Activated CD8-positive, alpha-beta memory T cell treated with anti-CD3 and anti-CD28 coated beads, Interleukin-2, amount 50 U/mL, for 48 hours (primary cell): Measurements from ENCODE around the gene TMCC3.
A peak's percentile ranks its signal among the peaks of the same experiment; 100 is the strongest.
"Not testable (repeated sequence)": the region's sequence is repeated elsewhere in the genome, so short reads cannot be mapped to it uniquely, and the experiment has no call there.

Experiments used
- DNase-seq: peaks from one replicate; pipeline ENCODE4 v3.0.0-alpha.2; 2020

The TMCC3 gene

DNA sequence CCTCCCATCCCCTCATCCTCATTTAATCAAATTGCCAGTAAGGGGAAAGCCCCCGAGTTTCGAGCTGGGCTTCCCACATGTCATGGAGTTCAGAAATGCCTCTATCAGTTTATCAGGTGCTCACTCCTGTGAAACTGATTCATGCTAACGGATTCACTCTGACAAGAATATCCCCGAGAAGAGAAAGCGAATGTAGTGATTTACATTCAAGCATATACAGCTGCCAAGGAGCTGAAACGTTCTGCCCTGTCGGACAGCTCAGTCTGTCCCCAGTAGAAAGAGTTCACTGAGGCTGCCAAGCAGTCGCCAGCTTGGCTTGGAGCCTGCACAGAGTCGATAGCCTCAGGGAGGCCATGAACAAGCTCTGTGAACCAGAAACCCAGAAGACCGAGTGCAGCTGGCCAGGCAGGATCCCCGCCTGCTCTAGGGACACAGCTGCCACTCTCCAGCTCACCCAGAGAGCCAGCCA lies 88.4 kb downstream of the TMCC3 start:
- DNase-seq: no peak

DNA sequence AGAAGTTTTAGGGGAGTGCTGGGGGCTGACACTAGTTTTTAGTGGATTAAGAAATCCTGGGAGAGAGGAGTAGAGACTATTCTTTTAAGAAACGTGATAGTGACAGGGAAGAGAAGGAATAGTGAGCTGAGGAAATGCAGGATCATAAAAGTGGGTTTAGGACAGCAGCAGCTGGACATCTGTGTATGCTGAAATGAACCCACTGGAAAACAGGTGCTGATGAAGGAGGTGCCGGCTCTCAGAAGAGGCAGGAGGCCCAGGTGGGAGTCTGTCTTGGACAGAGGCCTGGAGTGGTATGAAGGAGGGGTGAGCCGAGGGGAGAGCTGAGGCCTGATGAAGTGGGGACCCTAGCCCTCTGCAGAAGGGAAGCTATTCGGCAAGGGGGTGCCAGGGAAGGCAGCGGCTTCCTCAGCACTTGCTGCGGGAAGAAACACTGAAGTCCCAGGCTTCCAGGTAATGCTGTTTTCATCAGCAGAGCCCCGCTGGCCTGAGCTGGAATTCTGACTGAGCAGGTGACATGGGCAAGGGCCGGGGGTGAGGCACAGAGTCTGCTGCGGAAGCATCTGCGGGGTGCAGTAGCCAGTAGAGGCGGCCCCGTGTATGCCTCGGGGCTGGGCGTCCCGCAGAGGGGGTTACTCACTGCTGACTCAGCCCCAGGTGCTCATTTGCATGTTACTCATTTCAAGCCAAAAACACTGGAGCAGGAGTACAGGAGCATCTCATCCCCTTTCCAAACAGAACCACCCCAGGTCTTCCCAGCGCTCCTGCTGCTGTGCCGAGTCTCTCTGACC lies 89.7 kb downstream of the TMCC3 start:
- DNase-seq: peak; percentile 59

DNA sequence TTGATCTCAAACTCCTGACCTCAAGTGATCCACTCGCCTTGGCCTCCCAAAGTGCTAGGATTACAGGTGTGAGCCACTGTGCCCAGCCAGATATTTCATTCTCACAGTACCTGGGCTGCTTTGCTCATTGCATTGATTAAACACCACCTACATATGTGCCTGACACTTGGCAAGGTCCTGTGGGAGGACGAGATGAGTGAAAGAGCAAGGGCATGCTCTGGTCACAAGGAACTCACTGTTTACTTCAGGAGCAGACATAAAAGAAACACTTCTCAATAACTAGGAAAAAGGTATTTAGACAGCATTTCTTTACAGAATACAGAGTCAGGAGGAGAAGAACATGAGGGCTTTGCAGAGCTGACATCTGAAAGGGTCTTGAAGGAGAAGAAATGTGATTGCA lies 91.7 kb downstream of the TMCC3 start:
- no peak for DNase-seq

DNA sequence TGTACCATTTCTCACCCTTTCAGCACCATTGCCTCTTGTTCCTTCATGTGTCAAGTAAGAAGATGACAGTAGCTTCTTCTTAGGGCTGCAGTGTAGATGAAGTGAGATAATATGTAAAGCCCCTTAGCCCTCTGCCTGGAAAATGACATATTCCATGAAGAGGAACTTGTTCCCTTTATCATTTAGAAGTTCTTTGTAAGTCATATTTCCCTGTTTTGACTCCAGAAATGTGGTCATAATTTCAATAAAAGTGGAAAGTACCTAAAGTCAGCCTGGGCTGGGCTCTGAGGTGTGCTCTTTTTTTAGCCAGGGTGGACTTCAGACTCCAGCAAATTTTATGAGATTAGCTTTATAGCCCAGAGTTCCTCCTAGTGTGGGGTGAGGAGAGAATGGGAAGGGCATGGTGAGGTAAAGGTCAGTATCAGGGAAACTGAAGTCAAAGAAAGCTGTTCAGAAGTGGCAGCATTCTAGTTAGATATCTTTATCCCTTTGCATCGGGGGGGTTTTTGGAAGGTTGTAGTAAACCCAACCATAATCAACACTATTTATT lies 92.5 kb downstream of the TMCC3 start:
- no peak for DNase-seq

DNA sequence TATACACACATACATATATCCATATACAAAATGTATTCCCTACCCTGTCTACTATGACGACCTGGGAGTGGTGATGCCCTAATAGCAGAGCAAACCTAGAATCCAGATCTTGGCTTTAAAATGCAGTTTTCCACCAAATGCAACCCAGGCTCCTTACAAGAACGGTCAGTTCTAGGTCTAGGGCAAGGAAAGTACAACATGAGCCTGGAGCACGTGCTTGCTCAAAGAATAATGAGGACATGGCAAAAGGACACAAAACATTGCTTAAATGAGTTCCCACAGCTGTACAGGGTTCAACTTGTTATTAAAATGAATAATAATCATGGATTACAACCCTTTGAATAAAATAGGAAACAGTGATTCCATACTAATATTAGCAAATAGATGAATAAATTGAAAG lies 94.7 kb downstream of the TMCC3 start:
- DNase-seq: no peak

DNA sequence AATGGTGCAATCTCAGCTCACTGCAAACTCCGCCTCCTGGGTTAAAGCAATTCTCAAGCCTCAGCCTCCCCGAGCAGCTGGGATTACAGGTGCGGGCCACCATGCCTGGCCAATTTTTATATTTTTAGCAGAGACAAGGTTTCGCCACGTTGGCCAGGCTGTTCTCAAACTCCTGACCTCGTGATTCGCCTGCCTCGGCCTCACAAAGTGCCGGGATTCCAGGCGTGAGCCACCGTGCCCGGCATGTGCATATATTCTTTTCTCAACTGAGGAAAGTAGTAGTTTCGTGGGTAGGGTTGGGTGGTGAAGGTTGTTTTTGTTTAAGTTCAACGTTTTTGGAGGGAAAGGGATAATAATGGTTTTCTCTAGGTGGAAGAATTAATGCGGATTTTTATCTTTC lies 96.5 kb downstream of the TMCC3 start:
- no peak for DNase-seq

DNA sequence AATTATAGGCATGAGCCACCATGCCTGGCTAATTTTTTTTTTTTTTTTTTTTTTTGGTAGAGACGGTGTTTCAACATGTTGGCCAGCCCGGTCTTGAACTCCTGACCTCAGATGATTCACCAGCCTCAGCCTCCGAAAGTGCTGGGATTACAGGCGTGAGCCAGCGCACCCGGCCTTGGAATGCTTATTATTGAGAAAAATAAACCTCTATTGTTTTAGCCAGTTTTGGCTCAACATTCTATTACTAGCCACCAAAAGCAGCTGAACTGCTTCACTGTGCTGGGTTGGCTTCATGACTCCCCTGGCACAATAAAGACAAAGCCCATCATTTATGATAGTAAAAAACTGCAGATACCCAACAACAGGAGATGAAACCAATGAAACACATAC lies 97.2 kb downstream of the TMCC3 start:
- DNase-seq: no peak

DNA sequence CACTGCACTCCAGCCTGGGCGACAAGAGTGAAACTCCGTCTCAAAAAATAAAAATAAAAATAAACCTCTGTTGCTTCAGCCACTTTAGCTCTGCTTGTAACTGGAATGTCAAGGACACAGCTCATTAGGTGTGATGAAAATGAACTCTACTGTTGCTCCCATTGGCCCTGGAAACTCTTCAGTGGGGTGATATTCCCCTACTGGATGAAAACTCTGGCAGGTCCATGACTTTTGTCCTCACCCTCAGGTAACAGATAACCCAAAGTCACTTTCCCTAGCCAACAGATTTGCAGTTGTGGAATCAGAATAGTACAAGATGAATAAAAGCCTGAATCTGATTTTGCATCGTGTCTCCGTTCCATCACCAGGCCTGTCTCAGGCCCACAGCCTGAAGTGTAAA lies 98.5 kb downstream of the TMCC3 start:
- DNase-seq: no peak

DNA sequence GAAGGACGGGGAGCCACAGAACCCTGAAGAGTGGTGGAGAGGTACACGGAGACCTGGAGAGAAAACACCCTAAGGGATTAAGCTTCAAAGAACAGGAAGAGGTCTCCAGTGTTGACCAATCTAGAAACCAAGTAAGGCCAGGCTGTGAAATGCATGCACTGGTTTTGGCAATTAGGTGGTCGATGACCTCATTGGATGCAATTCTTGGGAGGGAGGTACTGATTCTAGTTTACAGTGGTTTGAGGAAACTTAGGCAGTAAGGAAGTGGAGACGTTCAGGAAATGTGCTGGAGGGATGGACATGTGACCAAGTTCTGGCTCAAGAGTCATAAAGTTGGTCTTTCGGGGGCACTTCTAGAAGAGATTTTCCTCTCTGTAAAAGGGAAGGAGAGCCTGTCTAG lies 99.4 kb downstream of the TMCC3 start:
- DNase-seq: no peak

DNA sequence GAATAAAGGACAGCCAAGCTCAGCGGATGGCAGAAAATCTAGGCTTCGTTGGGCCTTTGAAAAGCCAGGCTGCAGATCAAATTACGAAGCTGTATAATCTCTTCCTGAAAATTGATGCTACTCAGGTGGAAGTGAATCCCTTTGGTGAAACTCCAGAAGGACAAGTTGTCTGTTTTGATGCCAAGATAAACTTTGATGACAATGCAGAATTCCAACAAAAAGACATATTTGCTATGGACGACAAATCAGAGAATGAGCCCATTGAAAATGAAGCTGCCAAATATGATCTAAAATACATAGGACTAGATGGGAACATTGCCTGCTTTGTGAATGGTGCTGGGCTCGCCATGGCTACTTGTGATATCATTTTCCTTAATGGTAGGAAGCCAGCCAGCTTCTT lies 101.5 kb downstream of the TMCC3 start:
- DNase-seq: not testable (repeated sequence)

DNA sequence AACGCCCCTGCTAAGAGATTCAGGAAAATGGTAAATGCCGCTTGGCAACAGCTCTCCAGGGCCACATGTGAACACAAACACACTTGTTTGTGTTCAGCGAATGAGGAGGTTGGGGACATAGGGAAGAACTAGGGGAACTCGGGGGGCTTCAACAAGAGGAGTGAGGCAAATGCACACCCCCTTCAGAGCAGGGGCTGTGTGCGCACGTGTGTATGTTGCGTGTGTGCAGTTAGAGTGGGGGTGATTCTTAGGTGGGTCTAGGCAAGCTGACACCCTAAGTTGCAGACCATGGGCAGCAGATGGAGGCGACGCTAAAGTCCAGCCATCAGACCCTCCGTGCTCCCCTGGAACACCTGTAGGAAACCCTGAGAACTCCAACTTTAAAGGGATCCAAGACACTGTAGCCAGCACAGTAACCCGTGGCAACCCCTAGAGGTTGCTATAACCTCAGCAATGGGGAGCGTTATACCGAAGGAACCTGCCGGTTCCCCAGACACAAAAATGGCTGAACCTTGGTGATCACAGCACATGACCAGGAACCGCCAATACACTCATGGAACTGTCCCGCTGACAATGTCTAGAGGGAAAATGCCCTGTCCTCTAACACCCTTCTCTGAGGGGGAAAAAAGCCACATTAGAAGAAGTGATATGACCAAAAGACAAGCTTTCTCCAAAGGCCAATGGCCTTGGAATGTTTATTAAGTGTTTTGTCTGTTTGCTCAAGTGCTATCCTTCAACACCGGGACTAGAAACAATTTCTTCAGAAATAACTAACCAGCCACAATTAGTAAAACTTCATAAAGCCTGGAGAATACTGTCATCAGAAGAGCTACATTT lies 104.2 kb downstream of the TMCC3 start:
- DNase-seq: no peak

DNA sequence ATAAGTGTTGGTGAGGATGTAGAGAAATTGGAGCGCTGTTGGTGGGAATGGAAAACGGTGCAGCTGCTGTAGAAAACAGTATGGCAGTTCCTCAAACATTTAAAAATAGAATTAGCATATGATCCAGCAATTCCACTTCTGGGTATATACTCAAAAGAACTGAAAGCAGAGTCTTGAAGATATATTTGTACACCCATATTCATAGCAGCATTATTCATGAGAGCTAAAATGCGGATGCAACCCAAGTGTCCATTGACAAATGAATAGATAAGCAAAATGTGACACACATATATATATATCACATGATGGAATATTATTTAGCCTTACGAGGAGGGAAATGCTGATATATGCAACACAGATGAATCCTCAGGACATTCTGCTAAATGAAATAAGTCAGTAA lies 106.0 kb downstream of the TMCC3 start:
- DNase-seq: no peak

DNA sequence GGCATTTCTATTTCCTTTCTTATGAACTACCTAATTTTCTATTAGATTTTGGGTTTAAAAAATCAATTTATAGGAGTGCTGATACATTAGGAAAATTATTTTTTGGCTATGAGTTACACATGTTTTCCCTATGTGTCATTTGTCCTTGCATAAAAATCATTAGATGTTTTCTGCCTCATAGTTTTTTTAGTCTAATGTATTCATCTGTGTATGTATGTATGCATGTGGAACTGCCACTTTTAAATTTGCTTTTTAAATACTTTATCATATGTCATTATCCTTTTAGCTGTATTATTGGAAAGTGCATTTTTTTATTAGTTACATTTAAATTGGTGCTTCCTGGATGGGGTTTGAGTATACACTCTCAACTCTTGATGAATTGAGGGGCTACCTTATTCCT lies 112.0 kb downstream of the TMCC3 start:
- DNase-seq: no peak

DNA sequence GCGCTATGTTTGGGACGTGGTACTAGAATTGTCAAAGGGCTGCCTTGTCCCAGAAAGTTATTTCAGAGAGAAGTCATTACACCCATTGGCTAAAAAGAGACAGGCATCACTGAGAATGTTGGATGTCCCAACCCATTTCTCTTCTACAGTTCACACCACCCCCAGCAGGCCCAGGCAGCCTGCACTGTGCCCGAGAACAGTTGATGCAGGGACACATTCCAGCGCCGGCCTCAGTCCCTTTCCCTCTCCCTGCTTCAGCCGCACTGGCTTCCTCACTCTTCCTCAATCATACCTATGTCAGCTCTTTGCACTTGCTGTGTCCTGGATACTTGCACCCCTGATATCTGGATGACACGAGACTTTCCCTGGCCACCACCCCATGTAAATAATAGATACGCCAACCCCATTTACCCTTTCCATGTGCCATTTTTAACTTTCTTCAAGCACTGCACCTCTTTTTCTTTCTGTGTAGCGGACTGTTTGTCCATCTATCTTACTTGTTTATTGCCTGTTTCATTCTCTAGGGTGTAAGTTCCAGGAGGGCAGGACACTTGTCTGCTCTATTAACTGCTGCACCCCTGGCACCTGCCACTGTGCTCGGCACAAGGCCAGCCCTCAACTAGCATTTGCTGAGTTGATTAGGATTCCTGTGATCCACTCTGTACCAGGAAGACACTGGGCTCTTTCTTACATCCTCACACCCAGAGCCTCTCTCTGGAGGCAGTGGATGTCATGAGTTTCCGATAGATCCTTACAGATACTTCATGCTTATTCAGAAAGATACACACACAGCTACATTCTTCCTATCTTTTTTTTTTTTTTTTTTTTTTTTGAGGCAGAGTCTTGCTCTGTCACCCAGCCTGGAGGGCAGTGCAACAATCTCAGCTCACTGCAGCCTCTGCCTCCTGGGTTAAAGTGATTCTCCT lies 114.1 kb downstream of the TMCC3 start:
- no peak for DNase-seq

DNA sequence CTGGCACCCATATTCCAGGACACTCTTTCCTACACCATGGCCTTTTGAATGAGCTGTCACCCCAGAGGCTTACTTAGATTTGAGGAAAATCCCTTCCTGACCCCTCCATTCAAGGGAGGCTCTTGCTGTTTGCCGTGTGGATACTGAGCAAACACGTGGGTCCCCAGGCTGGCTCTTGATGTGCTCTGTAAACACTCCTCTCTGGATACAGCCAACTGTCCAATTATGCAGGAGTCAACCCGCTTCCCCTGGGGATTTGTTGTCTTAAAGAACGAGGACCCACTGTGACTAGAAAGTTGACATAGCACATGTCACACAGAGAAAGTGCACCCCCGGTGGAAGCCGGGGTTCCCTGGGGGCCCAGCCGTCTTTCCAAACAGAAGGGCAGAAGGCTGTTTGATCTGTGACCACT lies 114.8 kb downstream of the TMCC3 start:
- no peak for DNase-seq

DNA sequence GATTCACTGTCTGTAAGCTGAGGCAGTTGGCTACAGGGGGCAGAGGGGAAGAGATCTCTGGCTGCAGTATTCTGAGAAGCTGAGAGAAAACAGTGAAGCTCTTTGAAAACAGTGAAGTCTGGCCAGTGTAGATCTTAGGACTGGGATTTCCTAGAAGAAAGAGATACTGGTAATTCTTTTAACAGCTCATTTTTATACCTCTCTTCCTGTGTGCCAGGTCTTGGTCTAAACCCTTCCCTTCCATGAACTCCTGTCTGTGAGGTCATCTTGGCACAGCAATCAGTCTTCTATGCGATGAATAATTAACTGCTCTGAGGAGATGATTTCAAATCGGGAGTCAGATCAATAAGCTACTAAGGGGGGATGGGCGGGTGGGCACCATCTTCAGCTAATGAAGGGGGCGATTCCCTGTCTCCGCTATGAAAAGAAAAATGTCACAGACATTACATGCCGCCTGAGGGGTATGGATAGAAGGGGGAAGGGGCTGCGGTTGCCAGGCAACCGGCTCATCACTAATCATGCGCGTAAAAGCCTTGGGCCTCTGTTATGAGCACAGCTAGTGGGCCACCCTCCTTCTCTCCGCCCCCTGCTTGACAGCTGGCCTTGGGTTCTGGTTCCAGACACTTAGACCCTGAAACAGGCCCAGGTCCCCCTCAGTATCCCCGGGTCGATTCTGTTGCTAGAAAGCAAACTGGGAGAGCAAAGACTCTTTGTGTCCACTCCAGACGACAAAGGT lies 115.4 kb downstream of the TMCC3 start:
- DNase-seq: no peak

DNA sequence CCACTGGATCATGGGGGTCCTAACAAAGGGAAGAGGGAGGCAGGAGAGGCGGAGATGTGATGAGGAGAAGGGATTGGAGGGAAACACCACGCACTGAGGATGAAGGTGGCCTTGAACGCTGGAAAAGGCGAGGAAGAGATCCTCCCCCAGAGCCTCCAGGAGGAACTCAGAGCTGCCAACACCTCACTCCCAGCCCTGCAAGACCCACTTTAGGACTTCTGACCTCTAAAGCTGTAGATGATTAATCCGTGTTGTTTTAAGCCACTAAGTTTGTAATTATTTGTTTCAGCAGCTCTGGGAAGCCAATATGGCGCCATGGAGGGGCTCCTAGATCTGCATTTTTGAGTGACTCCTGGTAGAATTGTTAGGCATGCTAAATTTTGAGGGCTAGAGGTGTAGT lies 116.1 kb downstream of the TMCC3 start:
- no peak for DNase-seq

DNA sequence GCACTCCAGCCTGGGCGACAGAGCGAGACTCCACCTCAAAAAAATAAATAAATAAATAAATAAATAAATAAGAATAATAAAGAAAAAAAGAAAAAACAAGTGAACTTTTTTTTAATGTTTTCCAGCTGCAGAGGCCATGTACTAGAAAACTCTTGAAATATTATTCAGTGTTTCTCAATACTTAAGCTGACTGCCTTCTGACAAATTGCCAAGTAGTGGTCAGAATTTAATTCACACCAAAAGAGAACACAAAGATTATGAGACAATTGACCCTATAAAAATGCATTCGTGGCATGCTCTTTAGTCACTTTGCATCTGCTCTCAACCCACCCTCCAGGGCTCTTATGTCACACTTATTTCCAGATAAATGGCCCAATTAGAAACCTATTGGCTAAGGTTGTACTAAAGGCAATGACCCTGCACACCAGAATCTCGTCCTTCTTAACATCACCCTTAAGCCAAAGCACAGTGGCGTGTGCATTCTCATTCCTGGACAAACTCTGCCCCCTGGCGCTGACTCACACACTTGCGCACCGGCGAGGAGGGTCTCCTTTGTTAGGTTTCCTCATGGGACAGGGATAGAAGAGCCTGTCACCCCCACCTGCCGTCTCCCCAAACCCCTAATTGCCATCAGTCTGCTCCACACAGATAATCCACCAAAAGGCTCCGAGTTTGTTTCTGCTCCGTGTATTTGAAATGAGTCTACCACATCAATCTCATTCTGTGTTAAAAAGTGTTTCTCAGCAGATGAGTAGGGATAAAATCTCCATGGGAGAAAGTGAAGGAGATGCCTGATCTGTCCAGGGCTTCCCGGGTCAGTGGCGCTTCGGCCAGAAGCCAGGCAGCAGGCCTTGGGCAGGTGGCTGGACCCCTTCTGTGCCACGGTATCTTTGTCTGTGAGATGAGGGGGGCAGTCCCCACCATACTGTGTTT lies 117.6 kb downstream of the TMCC3 start:
- peak; percentile 86 for DNase-seq

DNA sequence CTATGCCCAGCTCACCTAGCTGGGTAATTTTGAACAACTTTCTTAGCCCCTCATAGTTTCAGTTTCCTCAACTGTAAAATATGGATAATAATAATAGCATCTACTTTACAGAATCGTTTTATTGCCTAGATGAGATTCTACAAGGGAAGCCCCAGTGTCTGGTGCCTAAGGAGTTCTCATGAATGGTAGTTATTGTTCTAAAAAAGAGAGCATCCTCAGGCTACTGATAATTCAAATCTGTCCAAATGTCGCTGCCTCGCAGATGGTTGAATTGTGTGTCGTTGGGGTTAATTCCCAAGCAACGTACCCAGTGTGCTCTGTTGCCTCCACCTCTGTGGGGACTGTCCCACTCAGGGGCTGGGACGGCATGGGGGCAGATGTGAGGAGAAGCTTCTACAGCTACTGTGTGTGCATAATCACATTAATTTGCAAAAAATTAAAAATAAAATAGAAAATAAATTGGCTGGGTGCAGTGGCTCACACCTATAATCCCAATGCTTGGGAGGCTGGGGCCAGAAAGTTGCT lies 119.1 kb downstream of the TMCC3 start:
- no peak for DNase-seq

DNA sequence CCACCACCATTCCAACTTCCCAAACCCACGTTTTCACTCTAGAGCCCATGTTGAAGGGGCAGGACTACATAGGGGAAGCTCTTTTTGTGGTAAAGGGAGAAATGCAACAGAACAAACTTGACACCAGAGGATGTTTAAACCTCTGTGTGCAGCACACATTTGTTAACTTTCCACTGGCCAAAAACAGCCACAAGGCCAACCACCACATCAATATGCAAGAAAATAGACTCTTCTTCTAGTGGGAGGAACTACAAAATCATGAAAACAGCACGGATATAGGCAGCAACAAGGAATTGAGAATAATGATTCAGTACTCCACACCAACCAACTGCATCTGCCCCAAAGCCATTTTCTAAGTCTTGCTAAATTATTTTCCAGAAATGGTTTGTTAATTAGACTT lies 124.4 kb downstream of the TMCC3 start:
- DNase-seq: no peak
